ENCODE results near the gene PCDHA3. TPM values are rescaled to one million over a fixed set of nuclear protein-coding genes. Genes with fewer than 3 reads are reported as not detected.
"Not testable (repeated sequence)": the region's sequence is repeated elsewhere in the genome, so short reads cannot be mapped to it uniquely, and the experiment has no call there.

Gene PCDHA3
- total RNA-seq, 8 experiments from 2014 or later: 0.63 to 5.8 (median 1.6) TPM; not detected in 1

DNA sequence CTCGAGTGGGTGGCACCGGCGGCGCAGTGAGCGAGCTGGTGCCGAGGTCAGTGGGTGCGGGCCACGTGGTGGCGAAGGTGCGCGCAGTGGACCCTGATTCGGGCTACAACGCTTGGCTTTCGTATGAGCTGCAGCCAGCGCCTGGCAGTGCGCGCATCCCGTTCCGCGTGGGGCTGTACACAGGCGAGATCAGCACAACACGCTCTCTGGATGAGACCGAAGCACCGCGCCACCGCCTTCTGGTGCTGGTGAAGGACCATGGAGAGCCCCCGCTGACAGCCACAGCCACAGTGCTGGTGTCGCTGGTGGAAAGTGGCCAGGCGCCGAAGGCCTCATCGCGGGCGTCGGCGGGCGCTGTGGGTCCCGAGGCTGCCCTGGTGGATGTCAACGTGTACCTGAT lies 22.6 kb downstream of the PCDHA3 start:
- 80 to 100% (median 91%) methylated on average over 2 to 12 of the region's 38 CpGs; no CpG with 5 or more reads in 6 of the 10 experiments for WGBS, 10 experiments
- no peak for ATAC-seq (replicated peaks in 6 of 8)
- in situ Hi-C loops (cut with MboI; ENCODE audit: low pct_unique_long_range_greater_than_20kb in 2 of 9, low sequenced_read_pairs in 9 of 9, unreplicated experiment in 9 of 9): loop anchor here in 1 of 9 experiments (25.0 kb wide), 2 partner anchors 214 to 739 kb away; no protein-coding TSS in a partner anchor

DNA sequence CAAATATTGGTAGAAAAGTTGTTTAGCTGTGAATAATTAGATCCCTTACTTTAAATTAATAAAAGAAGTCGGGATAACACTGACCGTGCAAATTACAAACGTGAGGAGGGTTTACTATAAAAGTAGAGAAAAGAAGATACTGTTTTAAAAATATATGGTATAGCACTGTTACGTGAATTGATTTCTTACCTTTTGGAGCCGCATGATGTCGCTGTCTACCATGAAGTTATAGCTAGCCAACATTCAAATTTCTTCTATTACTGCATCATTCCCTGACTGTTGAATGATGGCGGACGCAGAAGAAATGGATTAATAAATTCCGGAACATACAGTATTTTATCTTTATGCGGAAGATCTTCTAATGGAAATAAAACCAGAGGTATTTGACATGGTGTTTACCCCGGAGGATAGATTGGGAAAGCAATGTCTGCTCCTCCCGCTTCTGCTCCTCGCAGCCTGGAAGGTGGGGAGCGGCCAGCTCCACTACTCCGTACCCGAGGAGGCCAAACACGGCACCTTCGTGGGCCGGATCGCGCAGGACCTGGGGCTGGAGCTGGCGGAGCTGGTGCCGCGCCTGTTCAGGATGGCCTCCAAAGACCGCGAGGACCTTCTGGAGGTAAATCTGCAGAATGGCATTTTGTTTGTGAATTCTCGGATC lies 27.0 kb downstream of the PCDHA3 start, which contains the start of gene PCDHA6:
Gene PCDHA6, plus strand, starts transcription at position 257 of the 658 bp plus-strand sequence. Its CDS starts 132 bp downstream, at position 389.
- peak in 2 of 8 experiments; percentile 47 to 76 for ATAC-seq (replicated peaks in 6 of 8)
- 0 to 96% (median 78%) methylated on average over 6 to 25 of the region's 27 CpGs; no CpG with 5 or more reads in 1 of the 10 experiments for WGBS, 10 experiments
- in situ Hi-C loops (cut with MboI; ENCODE audit: low pct_unique_long_range_greater_than_20kb in 2 of 9, low sequenced_read_pairs in 9 of 9, unreplicated experiment in 9 of 9): no loop called here
- Histone ChIP-seq H3K4me3 (peak within 1 kb of the TSS in 1 of 5 donors; percentile 1), H3K4me1 (replicated peaks in 1 of 2) (no peaks in the 10 kb centered on the region), H3K27ac (no peak within 1 kb of the TSS)

More for the DNA sequence above, 22.6 kb downstream of the PCDHA3 start:
- Histone ChIP-seq H3K4me1 (replicated peaks in 1 of 2) (no peaks in the 10 kb centered on the region), H3K27ac (no peak overlapping the region), H3K4me3 (no peak overlapping the region)

DNA sequence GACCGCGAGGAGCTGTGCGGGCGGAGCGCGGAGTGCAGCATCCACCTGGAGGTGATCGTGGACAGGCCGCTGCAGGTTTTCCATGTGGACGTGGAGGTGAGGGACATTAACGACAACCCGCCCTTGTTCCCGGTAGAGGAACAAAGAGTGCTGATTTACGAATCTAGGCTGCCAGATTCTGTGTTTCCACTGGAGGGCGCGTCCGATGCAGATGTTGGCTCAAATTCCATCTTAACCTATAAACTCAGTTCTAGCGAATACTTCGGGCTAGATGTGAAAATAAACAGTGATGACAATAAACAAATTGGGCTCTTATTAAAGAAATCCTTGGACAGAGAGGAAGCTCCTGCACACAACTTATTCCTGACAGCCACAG lies 27.5 kb downstream of the PCDHA3 start:
- Histone ChIP-seq H3K4me1 (replicated peaks in 1 of 2) (no peaks in the 10 kb centered on the region), H3K4me3 (peak overlapping the region in 1 of 5 donors; percentile 1), H3K27ac (no peak overlapping the region)
- WGBS, 10 experiments: 0 to 96% (median 93%) methylated on average over 1 to 5 of the region's 18 CpGs; no CpG with 5 or more reads in 6 of the 10 experiments
- ATAC-seq (replicated peaks in 6 of 8): peak in 1 of 8 experiments; percentile 24
- in situ Hi-C loops (cut with MboI; ENCODE audit: low pct_unique_long_range_greater_than_20kb in 2 of 9, low sequenced_read_pairs in 9 of 9, unreplicated experiment in 9 of 9): no loop called here

DNA sequence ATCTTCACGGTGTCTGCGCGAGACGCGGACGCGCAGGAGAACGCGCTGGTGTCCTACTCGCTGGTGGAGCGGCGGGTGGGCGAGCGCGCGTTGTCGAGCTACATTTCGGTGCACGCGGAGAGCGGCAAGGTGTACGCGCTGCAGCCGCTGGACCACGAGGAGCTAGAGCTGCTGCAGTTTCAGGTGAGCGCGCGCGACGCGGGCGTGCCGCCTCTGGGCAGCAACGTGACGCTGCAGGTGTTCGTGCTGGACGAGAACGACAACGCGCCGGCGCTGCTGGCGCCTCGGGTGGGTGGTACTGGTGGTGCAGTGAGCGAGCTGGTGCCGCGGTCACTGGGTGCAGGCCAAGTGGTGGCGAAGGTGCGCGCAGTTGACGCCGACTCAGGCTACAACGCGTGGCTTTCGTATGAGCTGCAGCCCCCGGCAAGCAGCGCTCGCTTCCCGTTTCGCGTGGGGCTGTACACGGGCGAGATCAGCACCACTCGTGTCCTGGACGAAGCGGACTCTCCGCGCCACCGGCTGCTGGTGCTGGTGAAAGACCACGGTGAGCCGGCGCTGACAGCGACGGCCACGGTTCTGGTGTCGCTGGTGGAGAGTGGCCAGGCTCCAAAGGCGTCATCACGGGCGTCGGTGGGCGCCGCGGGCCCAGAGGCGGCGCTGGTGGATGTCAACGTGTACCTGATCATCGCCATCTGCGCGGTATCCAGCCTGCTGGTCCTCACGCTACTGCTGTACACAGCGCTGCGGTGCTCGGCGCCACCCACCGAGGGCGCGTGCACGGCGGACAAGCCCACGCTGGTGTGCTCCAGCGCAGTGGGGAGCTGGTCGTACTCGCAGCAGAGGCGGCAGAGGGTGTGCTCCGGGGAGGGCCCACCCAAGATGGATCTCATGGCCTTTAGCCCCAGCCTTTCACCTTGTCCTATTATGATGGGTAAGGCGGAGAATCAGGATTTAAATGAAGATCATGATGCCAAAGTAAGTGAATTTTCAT lies 28.9 kb downstream of the PCDHA3 start:
- in situ Hi-C loops (cut with MboI; ENCODE audit: low pct_unique_long_range_greater_than_20kb in 2 of 9, low sequenced_read_pairs in 9 of 9, unreplicated experiment in 9 of 9); ATAC-seq (replicated peaks in 6 of 8); H3K27ac ChIP-seq; H3K4me3 ChIP-seq; H3K4me1 ChIP-seq (replicated peaks in 1 of 2): not testable (repeated sequence)
- 30 to 99% (median 77%) methylated on average over 1 to 55 of the region's 106 CpGs; no CpG with 5 or more reads in 1 of the 10 experiments for WGBS, 10 experiments

DNA sequence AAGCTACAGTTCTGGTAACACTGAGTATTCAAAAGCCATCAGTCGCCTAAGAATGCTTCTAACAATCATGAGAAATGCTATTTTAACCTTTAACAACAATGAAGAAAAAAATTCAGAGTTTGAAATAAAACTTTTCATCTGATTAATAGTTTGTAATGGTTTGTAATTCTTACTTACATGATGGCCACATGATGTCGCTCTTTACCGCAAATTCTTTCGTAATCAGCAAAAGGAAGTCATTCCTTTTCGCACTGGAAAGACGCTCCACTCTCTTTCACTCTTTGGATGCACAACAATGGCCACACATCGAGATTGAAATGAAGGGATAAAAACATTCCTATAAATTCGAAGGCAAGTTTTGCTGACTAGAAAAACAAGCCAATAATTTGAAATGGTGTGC lies 33.1 kb downstream of the PCDHA3 start, which contains the start of gene PCDHA7:
Gene PCDHA7, plus strand, starts transcription at position 277 of the 400 bp plus-strand sequence. Its CDS starts 115 bp downstream, at position 392.
- WGBS, 10 experiments: 8 to 100% (median 70%) methylated on average over 1 to 8 of the region's 8 CpGs
- Histone ChIP-seq H3K4me1 (replicated peaks in 1 of 2) (no peaks in the 10 kb centered on the region), H3K4me3 (no peak within 1 kb of the TSS), H3K27ac (no peak within 1 kb of the TSS)
- no peak for ATAC-seq (replicated peaks in 6 of 8)
- in situ Hi-C loops (cut with MboI; ENCODE audit: low pct_unique_long_range_greater_than_20kb in 2 of 9, low sequenced_read_pairs in 9 of 9, unreplicated experiment in 9 of 9): no loop called here

DNA sequence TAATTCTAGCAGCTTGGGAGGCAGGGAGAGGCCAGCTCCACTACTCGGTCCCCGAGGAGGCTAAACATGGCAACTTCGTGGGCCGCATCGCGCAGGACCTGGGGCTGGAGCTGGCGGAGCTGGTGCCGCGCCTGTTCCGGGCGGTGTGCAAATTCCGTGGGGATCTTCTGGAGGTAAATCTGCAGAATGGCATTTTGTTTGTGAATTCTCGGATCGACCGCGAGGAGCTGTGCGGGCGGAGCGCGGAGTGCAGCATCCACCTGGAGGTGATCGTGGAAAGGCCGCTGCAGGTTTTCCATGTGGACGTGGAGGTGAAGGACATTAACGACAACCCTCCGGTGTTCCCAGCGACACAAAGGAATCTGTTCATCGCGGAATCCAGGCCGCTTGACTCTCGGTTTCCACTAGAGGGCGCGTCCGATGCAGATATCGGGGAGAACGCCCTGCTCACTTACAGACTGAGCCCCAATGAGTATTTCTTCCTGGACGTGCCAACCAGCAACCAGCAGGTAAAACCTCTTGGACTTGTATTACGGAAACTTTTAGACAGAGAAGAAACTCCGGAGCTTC lies 33.7 kb downstream of the PCDHA3 start:
- H3K4me1 ChIP-seq (replicated peaks in 1 of 2); ATAC-seq (replicated peaks in 6 of 8); in situ Hi-C loops (cut with MboI; ENCODE audit: low pct_unique_long_range_greater_than_20kb in 2 of 9, low sequenced_read_pairs in 9 of 9, unreplicated experiment in 9 of 9); H3K4me3 ChIP-seq; H3K27ac ChIP-seq: not testable (repeated sequence)
- 29 to 100% (median 88%) methylated on average over 1 to 10 of the region's 38 CpGs; no CpG with 5 or more reads in 6 of the 10 experiments for whole genome bisulfite sequencing, 10 experiments

DNA sequence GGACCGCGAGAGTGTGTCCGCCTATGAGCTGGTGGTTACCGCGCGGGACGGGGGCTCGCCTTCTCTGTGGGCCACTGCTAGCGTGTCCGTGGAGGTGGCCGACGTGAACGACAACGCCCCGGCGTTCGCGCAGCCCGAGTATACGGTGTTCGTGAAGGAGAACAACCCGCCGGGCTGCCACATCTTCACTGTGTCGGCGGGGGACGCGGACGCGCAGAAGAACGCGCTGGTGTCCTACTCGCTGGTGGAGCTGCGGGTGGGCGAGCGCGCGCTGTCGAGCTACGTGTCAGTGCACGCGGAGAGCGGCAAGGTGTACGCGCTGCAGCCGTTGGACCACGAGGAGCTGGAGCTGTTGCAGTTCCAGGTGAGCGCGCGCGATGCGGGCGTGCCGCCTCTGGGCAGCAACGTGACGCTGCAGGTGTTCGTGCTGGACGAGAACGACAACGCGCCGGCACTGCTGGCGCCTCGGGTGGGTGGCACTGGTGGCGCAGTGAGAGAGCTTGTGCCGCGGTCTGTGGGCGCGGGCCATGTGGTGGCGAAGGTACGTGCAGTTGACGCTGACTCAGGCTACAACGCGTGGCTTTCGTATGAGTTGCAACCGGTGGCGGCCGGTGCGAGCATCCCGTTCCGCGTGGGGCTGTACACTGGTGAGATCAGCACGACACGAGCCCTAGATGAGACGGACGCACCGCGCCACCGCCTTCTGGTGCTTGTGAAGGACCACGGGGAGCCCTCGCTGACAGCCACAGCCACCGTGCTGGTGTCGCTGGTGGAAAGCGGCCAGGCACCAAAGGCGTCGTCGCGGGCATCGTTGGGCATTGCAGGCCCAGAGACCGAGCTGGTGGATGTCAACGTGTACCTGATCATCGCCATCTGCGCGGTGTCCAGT lies 35.0 kb downstream of the PCDHA3 start:
- in situ Hi-C loops (cut with MboI; ENCODE audit: low pct_unique_long_range_greater_than_20kb in 2 of 9, low sequenced_read_pairs in 9 of 9, unreplicated experiment in 9 of 9): no loop called here
- ATAC-seq (replicated peaks in 6 of 8): no peak
- no peak overlapping the region for H3K27ac ChIP-seq
- H3K4me3 ChIP-seq: no peak overlapping the region
- no peaks in the 10 kb centered on the region for H3K4me1 ChIP-seq (replicated peaks in 1 of 2)
- 40 to 100% (median 95%) methylated on average over 3 to 39 of the region's 103 CpGs; no CpG with 5 or more reads in 1 of the 10 experiments for WGBS, 10 experiments

DNA sequence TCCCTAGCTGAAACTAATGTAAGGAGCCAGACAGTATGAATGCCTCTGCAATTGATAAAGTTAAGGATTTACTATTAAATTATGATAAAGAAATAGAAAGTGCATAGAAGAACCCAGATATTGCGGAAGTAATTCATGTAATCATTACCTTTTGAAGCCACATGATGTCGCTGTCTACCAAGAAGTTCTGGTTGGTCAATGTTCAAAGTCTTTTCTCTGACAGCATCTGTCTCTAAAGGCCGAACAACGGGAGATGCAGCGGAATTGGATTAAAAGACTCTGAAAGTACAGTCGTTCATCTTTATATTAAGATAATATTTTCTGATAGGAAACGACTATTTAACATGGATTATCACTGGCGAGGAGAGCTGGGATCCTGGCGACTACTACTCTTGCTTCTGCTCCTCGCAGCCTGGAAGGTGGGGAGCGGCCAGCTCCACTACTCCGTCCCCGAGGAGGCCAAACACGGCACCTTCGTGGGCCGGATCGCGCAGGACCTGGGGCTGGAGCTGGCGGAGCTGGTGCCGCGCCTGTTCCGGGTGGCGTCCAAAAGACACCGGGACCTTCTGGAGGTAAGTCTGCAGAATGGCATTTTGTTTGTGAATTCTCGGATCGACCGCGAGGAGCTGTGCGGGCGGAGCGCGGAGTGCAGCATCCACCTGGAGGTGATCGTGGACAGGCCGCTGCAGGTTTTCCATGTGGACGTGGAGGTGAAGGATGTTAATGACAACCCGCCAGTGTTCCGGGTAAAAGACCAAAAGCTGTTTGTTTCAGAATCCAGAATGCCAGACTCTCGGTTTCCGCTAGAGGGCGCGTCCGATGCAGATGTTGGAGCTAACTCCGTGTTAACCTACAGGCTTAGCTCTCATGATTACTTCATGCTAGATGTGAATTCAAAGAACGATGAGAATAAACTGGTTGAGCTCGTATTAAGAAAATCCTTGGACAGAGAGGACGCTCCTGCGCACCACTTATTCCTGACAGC lies 40.4 kb downstream of the PCDHA3 start, which contains the start of gene PCDHA8:
Gene PCDHA8, plus strand, starts transcription at position 210 of the 985 bp plus-strand sequence. Its CDS starts 135 bp downstream, at position 345.
- in situ Hi-C loops (cut with MboI; ENCODE audit: low pct_unique_long_range_greater_than_20kb in 2 of 9, low sequenced_read_pairs in 9 of 9, unreplicated experiment in 9 of 9): no loop called here
- 7 to 92% (median 77%) methylated on average over 2 to 15 of the region's 47 CpGs for WGBS, 10 experiments

DNA sequence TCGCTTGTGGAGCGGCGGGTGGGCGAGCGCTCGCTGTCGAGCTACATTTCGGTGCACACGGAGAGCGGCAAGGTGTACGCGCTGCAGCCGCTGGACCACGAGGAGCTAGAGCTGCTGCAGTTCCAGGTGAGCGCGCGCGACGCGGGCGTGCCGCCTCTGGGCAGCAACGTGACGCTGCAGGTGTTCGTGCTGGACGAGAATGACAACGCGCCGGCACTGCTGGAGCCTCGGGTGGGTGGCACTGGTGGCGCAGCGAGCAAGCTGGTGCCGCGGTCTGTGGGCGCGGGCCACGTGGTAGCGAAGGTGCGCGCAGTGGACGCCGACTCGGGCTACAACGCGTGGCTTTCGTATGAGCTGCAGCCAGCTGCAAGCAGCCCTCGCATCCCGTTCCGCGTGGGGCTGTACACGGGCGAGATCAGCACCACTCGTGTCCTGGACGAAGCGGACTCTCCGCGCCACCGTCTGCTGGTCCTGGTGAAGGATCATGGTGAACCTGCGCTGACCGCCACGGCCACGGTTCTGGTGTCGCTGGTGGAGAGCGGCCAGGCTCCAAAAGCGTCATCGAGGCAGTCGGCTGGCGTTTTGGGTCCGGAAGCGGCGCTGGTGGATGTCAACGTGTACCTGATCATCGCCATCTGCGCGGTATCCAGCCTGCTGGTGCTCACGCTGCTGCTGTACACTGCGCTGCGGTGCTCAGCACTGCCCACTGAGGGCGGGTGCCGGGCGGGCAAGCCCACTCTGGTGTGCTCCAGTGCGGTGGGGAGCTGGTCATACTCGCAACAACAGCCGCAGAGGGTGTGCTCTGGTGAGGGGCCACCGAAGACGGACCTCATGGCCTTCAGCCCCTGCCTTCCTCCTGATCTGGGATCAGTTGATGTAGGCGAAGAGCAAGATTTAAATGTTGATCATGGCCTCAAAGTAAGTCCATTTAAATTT lies 42.2 kb downstream of the PCDHA3 start:
- ATAC-seq (replicated peaks in 6 of 8): no peak
- Histone ChIP-seq H3K4me3 (no peak overlapping the region), H3K27ac (no peak overlapping the region), H3K4me1 (replicated peaks in 1 of 2) (no peaks in the 10 kb centered on the region)
- in situ Hi-C loops (cut with MboI; ENCODE audit: low pct_unique_long_range_greater_than_20kb in 2 of 9, low sequenced_read_pairs in 9 of 9, unreplicated experiment in 9 of 9): no loop called here
- 20 to 96% (median 85%) methylated on average over 1 to 15 of the region's 87 CpGs; no CpG with 5 or more reads in 3 of the 10 experiments for WGBS, 10 experiments

More for the DNA sequence above, 40.4 kb downstream of the PCDHA3 start, which contains the start of gene PCDHA8:
- Histone ChIP-seq H3K4me3 (no peak within 1 kb of the TSS), H3K4me1 (replicated peaks in 1 of 2) (no peaks in the 10 kb centered on the region), H3K27ac (no peak within 1 kb of the TSS)
- no peak for ATAC-seq (replicated peaks in 6 of 8)

Measured in motor neuron (in vitro differentiated cells).